ENCODE results near the gene BEST4. TPM values are rescaled to one million over a fixed set of nuclear protein-coding genes. Genes with fewer than 3 reads are reported as not detected.

Gene BEST4
- total and polyA plus RNA-seq, 2 of the 13 experiments (the other 11 are each of a cell fraction or from before 2014, with no cell fraction given): 0.77 to 1.4 TPM

DNA sequence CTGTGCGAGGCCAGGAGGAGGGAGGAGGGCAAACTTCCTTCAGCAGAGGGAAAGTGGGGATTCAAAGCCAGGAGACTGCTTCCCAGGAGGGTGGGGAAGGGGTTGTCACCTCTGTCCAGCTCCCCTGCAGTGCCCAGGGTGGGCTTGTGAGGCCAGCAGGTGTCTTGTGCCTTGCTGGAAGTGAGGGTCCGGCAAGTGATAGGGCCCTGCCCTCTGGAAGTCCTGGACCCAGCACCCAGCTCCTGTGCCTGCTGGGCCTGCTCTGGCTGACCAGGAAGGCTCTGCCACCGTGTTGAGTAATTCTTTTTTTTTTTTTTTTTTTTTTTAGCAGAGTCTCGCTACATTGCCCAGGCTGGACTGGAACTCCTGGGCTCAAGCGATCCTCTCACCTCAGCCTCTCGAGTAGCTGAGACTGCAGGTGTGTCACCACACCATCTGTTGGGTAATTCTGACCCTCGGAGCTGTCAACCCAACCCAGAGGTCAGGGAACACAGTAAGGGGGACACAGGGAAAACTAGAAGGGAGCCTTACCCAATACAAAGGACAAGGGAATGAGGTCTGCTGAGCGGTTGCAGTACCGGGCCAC is 1.0 kb downstream of the BEST4 start (continued):
- no peak for TF ChIP-seq PTBP1 (IDR thresholded peaks at IDR 0.05; ENCODE audit: low read depth, low read length, poor library complexity, severe bottlenecking)
- TF ChIP-seq PRMT3 (CRISPR knock-in tag; IDR thresholded peaks at IDR 0.05; ENCODE audit: borderline replicate concordance, low read depth): no peak
- TF ChIP-seq, protein P1, sequence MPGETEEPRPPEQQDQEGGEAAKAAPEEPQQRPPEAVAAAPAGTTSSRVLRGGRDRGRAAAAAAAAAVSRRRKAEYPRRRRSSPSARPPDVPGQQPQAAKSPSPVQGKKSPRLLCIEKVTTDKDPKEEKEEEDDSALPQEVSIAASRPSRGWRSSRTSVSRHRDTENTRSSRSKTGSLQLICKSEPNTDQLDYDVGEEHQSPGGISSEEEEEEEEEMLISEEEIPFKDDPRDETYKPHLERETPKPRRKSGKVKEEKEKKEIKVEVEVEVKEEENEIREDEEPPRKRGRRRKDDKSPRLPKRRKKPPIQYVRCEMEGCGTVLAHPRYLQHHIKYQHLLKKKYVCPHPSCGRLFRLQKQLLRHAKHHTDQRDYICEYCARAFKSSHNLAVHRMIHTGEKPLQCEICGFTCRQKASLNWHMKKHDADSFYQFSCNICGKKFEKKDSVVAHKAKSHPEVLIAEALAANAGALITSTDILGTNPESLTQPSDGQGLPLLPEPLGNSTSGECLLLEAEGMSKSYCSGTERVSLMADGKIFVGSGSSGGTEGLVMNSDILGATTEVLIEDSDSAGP (CRISPR knock-in tag; IDR thresholded peaks at IDR 0.05; ENCODE audit: borderline replicate concordance): peak; percentile 9; the same call in 1 of the 2 replicates
- 0 out of 2 replicates have a peak, but pooled peaks have one; percentile 8 for TF ChIP-seq BRD4 (CRISPR knock-in tag; IDR thresholded peaks at IDR 0.05)
- TF ChIP-seq GTF3A (CRISPR knock-in tag; conservative IDR thresholded peaks at IDR 0.05): no peak
- no peak for TF ChIP-seq YY1 (IDR thresholded peaks at IDR 0.05; ENCODE audit: insufficient read depth, insufficient replicate concordance, low read depth, low read length)
- no peak for TF ChIP-seq U2AF1 (optimal IDR thresholded peaks at IDR 0.05; ENCODE audit: low read depth, low read length)
- TF ChIP-seq ZFP1 (CRISPR knock-in tag; IDR thresholded peaks at IDR 0.05): no peak
- no peak for TF ChIP-seq JUND (CRISPR knock-in tag; IDR thresholded peaks at IDR 0.05)
- TF ChIP-seq, protein P2, sequence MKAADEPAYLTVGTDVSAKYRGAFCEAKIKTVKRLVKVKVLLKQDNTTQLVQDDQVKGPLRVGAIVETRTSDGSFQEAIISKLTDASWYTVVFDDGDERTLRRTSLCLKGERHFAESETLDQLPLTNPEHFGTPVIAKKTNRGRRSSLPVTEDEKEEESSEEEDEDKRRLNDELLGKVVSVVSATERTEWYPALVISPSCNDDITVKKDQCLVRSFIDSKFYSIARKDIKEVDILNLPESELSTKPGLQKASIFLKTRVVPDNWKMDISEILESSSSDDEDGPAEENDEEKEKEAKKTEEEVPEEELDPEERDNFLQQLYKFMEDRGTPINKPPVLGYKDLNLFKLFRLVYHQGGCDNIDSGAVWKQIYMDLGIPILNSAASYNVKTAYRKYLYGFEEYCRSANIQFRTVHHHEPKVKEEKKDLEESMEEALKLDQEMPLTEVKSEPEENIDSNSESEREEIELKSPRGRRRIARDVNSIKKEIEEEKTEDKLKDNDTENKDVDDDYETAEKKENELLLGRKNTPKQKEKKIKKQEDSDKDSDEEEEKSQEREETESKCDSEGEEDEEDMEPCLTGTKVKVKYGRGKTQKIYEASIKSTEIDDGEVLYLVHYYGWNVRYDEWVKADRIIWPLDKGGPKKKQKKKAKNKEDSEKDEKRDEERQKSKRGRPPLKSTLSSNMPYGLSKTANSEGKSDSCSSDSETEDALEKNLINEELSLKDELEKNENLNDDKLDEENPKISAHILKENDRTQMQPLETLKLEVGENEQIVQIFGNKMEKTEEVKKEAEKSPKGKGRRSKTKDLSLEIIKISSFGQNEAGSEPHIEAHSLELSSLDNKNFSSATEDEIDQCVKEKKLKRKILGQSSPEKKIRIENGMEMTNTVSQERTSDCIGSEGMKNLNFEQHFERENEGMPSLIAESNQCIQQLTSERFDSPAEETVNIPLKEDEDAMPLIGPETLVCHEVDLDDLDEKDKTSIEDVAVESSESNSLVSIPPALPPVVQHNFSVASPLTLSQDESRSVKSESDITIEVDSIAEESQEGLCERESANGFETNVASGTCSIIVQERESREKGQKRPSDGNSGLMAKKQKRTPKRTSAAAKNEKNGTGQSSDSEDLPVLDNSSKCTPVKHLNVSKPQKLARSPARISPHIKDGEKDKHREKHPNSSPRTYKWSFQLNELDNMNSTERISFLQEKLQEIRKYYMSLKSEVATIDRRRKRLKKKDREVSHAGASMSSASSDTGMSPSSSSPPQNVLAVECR (CRISPR knock-in tag; IDR thresholded peaks at IDR 0.05; ENCODE audit: borderline replicate concordance): 0 out of 2 replicates have a peak, but pooled peaks have one; percentile 12
- TF ChIP-seq ZNF350 (CRISPR knock-in tag; IDR thresholded peaks at IDR 0.05; ENCODE audit: borderline replicate concordance, low read depth): 0 out of 2 replicates have a peak, but pooled peaks have one; percentile 5
- TF ChIP-seq, protein P3, sequence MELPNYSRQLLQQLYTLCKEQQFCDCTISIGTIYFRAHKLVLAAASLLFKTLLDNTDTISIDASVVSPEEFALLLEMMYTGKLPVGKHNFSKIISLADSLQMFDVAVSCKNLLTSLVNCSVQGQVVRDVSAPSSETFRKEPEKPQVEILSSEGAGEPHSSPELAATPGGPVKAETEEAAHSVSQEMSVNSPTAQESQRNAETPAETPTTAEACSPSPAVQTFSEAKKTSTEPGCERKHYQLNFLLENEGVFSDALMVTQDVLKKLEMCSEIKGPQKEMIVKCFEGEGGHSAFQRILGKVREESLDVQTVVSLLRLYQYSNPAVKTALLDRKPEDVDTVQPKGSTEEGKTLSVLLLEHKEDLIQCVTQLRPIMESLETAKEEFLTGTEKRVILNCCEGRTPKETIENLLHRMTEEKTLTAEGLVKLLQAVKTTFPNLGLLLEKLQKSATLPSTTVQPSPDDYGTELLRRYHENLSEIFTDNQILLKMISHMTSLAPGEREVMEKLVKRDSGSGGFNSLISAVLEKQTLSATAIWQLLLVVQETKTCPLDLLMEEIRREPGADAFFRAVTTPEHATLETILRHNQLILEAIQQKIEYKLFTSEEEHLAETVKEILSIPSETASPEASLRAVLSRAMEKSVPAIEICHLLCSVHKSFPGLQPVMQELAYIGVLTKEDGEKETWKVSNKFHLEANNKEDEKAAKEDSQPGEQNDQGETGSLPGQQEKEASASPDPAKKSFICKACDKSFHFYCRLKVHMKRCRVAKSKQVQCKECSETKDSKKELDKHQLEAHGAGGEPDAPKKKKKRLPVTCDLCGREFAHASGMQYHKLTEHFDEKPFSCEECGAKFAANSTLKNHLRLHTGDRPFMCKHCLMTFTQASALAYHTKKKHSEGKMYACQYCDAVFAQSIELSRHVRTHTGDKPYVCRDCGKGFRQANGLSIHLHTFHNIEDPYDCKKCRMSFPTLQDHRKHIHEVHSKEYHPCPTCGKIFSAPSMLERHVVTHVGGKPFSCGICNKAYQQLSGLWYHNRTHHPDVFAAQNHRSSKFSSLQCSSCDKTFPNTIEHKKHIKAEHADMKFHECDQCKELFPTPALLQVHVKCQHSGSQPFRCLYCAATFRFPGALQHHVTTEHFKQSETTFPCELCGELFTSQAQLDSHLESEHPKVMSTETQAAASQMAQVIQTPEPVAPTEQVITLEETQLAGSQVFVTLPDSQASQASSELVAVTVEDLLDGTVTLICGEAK (IDR thresholded peaks at IDR 0.05): no peak
- TF ChIP-seq, protein P3 (CRISPR knock-in tag; IDR thresholded peaks at IDR 0.05): no peak

All from HepG2 (cell line).